ENCODE data around the gene EPS8.
A peak's percentile ranks its signal among the peaks of the same experiment; 100 is the strongest.
"Not testable (repeated sequence)": the region's sequence is repeated elsewhere in the genome, so short reads cannot be mapped to it uniquely, and the experiment has no call there.

The EPS8 gene

DNA sequence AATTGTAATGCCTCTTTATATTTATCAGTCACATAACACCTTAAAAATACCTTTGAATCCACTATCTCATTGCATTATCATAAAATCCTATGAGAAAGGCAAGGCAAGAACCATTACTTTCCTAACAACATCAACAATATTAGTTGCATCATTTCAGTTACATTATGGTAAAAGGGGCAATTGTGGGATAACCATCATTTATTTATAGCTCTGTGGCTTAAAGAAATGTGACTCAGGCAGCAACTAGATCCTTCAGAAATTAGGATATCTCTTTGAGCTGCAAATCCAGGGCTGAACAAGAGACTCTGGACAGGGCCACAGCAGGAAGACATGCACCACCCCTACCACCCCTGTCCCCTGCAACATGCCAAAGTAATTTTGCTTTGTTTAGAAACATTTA, 36.4 kb downstream of the EPS8 start:
- DNase-seq: no peak

DNA sequence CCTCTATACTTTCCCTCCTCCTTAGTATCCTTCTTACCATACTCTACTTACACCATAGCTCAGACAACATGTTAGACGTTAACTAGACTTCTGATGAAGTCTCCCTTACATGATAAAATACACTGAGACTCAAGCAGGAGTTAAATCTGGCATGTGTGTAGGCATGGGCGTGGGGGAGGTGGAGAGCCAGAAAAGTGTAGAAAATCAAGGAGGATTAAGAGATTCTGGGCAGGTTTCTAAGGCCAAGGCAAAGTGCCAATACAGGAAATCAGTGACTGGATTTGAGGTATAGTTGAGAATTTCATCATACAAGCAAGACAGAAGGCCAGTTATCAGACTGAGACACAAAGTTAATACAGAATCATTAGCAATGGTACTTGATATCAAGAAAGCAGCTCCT, 37.4 kb downstream of the EPS8 start:
- DNase-seq: no peak

DNA sequence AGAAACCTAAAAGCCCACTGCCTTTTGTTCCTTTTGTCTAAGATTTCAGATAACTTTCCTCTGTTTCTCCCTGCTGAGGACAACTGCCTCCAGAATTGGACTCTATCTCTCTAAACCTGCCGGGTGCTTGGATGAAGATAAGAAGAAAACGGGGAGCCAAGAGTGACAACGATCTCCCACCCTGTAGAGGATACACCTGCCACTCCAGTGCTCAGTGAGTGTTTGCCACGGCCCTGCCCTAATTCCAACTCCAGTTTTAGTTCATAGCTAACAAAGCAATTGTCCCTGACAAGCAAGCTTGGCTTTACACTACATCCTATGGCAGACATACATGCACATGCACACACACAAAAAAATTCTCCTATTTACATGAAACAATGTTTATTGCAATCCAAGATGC, 39.3 kb downstream of the EPS8 start:
- no peak for DNase-seq

DNA sequence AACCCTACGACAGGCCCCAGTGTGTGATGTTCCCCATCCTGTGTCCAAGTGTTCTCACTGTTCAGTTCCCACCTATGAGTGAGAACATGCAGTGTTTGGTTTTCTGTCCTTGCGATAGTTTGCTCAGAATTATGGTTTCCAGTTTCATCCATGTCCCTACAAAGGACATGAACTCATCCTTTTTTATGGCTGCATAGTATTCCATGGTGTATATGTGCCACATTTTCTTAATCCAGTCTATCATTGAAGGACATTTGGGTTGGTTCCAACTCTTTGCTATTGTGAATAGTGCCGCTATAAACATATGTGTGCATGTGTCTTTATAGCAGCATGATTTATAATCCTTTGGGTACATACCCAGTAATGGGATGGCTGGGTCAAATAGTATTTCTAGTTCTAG, 47.3 kb downstream of the EPS8 start:
- DNase-seq: not testable (repeated sequence)

DNA sequence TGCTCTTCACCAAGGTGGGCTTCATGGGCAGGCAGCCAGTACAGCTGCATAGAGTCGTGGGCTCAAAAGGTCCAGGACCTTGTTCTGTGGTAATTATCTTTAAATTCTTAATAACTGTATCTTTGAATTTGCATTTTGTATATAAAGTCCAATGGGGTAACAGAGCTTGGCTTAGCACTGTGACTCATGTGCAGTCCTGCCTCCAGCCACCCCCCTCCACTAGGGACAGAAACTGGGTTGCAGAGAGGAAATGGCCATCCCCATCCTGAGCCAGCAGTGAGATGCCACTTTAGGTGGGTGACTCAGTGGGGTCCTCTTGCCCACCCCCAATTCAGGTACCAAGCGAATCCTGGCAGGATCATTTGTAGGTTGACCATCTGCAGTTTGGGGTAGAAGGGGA, 48.1 kb downstream of the EPS8 start:
- no peak for DNase-seq

DNA sequence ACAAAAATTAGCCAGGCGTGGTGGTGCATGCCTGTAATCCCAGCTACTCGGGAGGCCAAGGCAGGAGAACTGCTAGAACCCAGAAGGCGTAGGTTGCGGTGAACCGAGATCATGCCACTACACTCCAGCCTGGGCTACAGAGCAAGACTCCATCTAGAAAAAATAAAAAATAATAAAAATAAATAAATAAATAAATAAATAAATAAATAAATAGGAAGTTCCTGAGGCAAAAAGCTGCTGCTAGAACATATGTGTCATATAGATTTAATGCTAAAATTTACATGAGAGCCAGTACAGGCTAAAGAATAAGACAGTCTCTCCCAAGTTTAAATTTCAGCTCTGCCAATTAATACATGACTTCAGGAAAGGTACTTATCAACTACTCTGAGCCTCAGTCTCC, 48.8 kb downstream of the EPS8 start:
- not testable (repeated sequence) for DNase-seq

DNA sequence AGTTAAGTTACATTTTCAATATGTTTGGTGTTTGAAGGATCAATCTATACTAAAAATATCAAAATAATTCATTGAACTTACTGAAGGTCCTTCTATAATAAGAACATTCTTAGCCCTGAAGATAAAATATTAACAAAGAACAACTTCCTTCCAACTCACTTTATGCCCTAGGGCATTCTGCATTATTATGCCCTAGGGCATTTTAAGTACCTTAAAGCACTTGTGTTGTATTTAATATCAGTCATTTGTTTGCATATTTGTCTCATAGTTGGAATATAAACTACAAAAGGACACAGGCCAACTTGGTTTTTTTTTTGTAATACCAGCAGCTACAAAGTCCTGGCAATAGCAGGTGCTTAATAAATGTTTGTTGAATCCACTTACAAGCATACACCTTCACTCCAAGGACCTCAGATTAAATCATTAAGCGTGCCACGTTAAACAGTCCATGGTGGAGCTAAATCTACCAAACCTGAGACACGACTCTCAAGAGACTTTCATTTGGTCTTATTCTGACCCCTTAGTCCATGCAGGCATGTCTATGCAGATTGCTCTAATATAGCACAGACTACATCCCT, 50.7 kb downstream of the EPS8 start:
- no peak for DNase-seq

DNA sequence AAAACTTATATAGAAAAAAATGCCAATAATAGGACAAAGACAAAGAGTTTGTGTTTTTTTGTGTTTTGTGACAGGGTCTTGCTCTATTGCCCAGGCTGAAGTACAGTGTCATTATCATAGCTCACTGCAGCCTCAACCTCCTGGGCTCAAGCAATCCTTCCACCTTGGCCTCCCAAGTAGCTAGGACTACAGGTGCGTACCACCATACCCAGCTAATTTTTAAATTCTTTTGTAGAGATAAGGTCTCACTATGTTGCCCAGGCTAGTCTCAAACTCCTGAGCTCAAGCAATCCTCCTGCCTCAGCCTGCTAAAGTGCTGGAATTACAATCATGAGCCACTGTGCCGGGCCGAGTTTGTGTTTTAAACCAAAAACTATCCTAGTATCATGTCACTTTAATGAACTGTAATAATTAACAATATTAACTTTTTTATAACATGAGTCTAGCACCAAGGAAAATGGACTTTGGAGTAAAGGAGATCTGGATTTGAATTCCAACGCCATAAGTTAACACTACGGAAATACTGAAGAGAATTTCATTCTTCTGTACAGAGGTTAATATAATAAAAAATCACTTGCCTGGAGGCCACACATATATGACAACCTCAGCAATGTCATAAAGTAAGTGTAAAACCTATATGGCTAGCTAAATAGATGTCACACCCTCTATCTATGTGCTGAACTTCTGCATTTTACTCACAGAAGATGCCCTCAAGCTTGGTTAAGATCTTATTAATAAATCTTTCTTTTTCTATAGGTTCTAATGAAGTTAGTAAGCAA, 53.2 kb downstream of the EPS8 start:
- no peak for DNase-seq

DNA sequence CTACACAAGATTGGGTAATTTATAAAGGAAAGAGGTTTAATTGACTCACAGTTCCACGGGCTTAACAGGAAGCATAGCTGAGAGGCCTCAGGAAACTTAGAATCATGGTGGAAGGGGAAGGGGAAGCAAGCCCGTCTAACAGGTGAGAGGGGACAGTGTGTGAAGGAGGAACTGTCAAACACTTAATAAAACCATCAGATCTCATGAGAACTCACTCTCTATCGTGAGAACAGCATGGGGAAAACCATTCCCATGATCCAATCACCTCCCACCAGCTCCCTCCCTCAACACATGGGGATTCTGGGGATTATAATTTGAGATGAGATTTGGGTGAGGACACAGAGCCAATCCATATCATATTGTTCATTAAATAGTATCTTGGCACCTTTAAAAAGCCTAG, 56.1 kb downstream of the EPS8 start:
- DNase-seq: no peak

DNA sequence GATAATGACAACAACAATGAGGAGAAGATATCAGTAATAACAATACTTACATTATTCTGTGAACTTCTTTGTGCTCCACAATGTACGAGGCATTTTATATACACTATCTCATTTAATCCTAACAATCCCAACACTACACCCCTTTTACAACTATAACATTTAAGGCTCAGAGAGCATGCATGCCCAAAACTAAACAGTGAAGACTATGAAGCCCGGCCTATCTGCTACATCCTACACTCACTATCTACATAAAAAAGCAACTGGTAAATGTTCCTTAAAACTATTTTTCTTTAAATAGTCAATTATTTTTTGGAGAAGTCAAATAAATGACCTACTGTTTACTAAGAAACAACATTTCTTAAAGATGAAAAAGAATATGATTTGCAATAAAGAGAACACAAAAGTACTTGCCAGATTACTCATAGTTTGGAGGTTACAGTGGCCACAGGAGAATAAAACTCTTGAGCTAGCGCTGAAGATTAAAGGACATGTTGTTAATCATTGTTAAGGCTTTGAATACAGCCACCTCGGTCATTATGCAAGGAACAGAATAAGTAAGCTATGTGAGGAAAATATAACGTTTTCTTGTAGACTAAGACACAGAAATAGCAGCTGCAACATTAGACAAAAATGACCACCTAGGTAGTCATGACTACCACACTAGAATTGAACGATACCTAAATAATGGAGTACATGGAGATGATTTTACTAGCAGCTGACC, 56.7 kb downstream of the EPS8 start:
- DNase-seq: no peak

DNA sequence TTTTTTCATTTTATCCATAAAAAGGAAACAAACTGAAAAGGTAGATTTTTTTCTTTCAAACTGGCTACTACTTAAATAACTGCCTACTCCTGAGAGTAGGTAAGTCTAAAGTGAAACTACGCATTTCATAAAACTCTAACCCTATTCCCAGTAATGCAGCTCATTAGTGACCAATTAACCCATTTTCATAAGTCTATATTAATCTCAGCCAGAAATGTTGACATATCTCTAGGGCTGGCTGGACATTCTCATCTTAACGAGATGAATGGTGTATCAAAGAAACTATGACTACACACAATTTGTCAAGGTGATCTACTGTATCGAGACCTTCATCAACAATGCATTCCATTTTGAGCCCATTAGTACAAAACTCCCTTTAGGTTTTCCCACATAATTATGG, 57.2 kb downstream of the EPS8 start:
- no peak for DNase-seq

DNA sequence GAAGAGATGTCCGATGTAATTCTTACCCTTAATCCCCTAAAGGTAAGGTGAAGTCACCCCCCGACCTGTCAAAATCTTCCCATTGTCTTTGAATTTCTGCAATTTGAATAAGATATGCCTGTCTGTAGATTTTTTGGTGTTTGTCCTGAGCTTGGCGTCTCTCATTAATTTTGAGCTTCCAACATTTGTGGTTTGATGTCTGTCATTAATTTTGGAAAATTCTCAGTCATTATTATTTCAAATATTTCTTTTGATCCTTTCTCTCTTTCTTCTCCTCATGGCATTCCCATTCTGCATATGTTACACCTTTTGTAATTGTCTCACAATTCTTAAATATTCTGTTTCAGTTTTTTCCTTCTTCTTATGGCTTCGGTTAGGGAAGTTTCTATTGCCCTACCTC, 60.1 kb downstream of the EPS8 start:
- no peak for DNase-seq

DNA sequence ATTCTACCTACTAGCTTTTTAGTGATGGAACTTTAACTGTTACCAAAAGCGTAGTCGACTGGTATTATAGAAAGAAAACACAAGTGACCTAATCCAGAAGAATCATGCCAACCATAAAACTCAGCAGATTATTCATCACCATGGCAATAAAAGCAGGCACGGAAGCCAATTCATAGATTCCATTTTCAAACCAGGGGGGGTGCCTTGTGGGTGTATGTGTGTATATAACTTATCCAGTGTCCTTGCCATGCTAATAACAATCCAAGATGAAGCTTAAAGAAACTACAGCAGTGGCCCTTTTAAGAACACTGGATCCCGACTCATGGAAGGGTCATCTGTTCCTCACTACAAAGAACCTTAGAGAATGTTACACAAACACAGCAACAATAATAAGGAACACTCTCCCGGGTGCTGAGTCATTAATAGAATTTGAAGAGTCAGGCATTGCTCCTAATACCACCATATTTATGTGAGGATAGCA, 61.0 kb downstream of the EPS8 start:
- no peak for DNase-seq

DNA sequence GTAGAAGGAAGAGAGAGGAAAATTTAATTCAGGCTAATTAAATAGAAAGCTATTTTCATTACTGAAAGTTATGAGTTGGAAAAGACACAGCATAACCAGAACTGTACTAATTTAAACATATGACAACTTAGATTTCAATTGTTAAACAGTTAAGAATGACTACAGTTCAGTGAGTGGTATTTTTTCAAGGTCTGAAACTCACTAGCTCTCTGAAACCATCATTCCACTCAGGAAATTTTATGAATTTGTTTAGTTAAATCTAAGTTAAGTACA, 62.4 kb downstream of the EPS8 start:
- DNase-seq: no peak

DNA sequence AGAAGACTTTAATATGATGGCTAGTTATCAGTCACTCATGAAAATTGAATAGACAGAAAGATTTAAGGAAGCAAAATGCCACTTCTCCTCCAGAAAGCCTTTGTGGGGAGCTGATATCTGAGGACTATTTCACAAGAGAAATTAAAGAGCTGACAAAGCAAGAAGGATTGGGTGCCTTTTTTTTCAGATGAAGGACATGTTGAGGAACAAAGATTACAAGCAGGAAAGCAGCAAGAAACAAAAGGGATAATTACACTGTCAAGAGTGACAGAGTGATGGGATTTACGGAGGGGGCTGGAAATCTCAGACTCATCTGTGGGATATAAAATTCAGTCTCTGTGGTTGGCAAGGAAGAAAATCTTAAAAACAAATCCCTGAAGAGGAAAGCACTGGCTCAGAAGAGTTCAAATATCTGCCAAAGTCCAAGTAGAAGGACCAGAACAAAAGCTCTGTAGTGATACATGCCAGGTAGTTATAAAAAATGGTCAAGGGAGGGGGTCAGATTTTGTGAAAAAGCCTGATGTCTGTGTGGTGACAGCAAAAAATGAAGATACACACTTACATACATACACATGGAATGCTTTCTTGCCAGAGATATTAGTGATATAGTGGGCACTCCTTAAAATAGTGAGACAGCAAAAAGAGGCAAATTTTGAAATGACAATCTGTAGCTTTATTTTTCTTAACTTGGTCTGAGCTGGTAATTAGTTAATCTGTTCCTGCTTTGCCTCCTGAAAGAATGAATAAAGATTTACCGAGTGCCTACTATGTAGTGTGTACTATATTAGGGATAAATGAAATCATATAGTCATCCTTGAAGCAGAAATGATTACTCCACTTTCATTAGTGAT, 62.9 kb downstream of the EPS8 start:
- DNase-seq: no peak

DNA sequence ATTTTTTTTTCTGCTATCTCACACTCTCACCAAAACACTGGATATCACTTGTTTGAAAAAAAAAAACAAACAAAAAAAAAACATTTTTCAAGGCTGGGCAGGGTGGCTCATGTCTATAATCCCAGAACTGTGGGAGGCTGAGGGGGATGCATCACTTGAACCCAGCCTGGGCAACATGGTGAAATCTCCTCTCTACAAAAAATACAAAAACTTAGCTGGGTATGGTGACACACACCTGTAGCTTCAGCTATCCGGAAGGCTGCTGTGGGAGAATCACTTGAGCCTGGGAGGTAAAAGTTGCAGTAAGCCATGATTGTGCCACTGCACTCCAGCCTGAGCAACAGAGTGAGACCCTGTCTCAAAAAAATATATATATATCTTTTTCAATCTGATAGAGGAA, 66.2 kb downstream of the EPS8 start:
- DNase-seq: no peak

DNA sequence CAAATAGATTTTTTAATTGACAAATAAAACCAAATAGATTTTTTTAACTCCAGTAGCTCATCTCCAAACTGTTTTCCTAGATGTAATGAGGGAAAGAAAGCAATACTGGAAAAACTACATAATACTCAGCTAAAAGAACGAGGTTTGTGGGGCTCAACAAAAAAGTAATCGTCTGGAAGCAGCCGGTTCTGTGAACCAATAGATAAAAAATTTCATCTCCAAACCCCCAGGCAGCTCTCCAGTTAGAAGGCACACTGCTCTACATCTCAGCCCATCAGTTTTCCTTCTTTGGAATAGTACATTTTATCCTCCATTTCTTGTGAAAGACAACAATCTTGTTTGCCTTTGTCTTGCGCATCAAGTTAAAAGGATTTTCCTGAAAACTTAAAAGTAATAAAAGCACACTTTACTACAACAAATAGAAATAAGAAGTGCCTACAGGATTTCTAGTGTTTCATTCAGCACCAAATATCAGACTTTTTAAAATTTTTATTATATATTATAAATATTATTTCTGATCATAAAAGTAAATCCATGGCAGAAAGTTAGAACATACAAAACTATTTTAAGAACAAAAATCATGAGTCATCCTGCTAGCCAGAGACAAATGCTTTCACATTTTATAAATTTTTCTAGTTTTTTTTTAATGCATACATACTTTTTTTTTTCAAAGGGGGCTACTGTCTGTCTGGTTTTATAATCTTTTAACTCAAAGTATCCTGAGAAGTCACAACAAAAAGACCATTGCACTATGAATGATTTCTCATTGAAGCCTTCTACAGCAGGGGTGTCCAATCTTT, 67.7 kb downstream of the EPS8 start:
- DNase-seq: no peak

DNA sequence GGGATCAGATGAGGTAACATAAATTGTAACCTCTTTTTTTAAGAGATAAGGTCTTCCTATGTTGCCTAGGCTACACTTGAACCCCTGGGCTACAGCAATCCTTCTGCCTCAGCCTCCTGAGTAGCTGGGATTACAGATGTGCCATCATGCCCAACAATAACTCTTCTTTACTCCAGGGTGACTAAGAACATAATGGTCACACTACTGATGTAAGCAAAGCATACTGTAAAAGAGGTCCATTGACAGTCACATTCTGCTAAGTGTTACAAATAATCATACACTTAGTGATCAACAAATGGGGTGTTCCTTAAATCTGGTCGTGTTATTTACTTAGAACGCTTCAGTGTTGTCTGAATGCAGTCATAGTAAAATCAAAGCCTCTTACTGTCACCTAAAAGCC, 68.9 kb downstream of the EPS8 start:
- no peak for DNase-seq

DNA sequence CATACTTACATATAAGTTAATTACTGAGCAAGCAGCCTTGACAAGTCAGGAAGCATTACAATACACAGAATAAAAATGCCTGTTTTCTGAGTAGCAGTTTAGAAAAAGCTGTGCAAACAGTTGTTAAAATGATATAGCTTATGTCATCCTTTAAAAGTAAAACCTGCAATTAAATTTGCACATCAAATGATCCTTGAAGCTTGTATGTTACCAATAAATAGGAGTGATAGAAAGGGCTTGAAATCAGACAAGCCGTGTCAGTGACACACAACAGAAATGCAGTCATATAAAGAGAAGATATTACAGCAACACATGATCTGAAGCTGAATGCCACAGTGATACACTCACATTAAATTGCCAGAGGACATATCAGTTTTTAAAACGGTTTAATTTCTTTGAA, 70.0 kb downstream of the EPS8 start:
- DNase-seq: peak; percentile 19

DNA sequence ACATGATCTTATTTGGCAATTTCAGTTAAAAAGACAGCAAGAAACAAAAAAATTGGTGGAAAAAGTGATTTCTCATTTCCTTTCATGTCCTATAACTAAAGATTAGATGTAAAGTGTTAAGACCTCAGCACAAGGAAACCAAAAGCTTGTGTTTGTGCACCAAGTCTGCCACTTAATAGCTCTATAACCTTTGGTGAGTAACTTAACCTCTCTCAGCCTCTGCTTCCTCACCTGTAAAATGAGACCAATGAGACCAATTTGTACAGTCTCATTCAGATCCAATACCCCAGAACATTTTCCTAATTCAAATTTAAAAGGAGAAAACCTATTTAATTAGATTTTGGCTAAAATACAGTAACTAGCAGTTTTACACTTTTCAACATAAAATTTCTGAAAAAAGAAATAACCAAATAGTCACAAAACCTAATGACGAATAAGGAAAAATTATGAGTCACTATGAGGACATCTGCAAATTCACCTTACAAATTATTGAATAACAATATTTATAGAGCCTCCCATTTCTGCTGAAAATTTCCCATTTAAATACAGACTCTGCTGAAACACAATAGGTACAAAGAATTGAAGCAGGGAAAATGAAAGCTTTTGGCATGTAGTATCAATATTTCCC, 71.1 kb downstream of the EPS8 start:
- DNase-seq: no peak

DNA sequence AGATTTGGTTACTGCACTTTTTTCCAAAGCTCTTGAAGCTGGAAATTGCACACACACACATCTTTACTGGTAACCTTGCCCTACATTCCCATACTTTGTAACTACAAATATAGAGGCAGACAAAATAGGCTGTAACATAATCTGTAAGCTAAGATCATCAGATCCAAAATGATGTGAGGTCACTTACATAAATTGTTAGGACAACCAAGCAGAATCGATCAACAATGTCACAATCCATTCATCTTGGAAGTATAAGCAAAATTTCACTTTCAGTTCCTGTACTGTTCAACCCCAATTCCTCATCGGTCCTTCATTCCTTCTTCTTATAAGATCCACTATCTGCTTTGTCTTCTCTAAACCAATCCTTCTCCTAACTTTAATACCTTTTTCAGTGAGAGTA, 72.6 kb downstream of the EPS8 start:
- no peak for DNase-seq

DNA sequence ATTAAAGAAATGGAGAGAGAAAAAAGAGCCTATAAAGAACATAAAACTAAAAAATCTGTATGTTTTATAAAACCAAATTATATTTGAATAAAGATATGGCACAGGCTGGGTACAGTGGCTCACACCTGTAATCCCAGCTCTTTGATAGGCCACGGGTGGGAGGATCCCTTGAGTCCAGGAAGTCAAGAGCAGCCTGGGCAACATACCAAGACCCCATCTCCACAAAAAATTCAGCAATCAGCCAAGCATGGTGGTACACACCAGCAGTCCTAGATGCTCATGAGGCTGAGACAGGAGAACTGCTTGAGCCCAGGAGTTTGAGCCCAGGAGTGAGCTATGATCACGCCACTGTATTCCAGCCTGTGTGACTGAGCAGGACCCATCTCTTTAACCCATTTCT, 74.9 kb downstream of the EPS8 start:
- DNase-seq: no peak

All from DMS79 treated with DMSO at 0.1 percent for 48 hours (cell line).